Measurements from ENCODE around the gene ARFGAP3.

The ARFGAP3 gene

DNA sequence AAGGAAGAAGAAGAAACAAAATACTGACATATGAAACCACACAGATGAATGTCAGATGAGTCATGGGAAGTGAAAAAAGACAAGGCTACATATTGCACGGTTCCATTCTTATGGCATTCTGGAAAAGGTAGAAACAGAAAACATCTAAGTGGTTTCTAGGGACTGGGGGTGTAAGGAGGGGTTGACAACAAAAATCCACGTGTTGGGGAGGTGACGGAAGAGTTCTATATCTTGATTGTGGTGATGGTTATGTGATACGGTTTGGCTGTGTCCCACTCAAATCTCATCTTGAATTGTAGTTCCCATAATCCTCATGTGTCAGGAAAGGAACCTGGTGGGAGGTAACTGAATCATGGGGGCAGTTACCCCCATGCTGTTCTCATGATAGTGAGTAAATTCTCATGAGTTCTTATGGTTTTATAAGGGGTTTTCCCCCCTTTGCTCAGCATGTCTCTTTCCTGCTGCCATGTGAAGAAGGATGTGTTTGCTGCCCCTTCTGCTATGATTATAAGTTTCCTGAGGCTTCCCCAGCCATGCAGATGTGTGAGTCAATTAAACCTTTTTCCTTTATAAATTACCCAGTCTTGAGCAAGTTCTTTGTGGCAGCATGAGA, 6.4 kb upstream of the ARFGAP3 start:
- no peak for DNase-seq (ENCODE audit: extremely low spot score)
- CTCF ChIA-PET = no interaction called here
- TF ChIP-seq BHLHE40 (IDR thresholded peaks at IDR 0.05; ENCODE audit: borderline replicate concordance) (no peak), FOXK2 (IDR thresholded peaks at IDR 0.05) (no peak), ZNF384 (IDR thresholded peaks at IDR 0.05) (no peak), SUZ12 (IDR thresholded peaks at IDR 0.05) (no peak), FOXA1 (IDR thresholded peaks at IDR 0.05) (no peak), ARNT (IDR thresholded peaks at IDR 0.05) (no peak), NFRKB (IDR thresholded peaks at IDR 0.05) (no peak), ELF4 (IDR thresholded peaks at IDR 0.05) (no peak), LEF1 (IDR thresholded peaks at IDR 0.05; ENCODE audit: borderline replicate concordance) (no peak), FOXM1 (IDR thresholded peaks at IDR 0.05; ENCODE audit: borderline replicate concordance) (no peak), HDGF (IDR thresholded peaks at IDR 0.05; ENCODE audit: borderline replicate concordance) (no peak), TARDBP (IDR thresholded peaks at IDR 0.05) (no peak), CTBP1 (IDR thresholded peaks at IDR 0.05; ENCODE audit: borderline replicate concordance) (no peak), L3MBTL2 (conservative IDR thresholded peaks at IDR 0.05) (no peak), SP1 (IDR thresholded peaks at IDR 0.05) (no peak)
- TF ChIP-seq, protein P1, sequence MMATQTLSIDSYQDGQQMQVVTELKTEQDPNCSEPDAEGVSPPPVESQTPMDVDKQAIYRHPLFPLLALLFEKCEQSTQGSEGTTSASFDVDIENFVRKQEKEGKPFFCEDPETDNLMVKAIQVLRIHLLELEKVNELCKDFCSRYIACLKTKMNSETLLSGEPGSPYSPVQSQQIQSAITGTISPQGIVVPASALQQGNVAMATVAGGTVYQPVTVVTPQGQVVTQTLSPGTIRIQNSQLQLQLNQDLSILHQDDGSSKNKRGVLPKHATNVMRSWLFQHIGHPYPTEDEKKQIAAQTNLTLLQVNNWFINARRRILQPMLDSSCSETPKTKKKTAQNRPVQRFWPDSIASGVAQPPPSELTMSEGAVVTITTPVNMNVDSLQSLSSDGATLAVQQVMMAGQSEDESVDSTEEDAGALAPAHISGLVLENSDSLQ (IDR thresholded peaks at IDR 0.05) = no peak
- POLR2A ChIA-PET = no interaction called here

GRCh38 chr22:42862045-42862734, 5.1 kb upstream of the ARFGAP3 start:
- ChIA-PET CTCF (no interaction called here), POLR2A (no interaction called here)
- no peak for DNase-seq (ENCODE audit: extremely low spot score)
- TF ChIP-seq, protein P1 (IDR thresholded peaks at IDR 0.05) = no peak
- TF ChIP-seq ZNF384 (IDR thresholded peaks at IDR 0.05) = no peak

DNA sequence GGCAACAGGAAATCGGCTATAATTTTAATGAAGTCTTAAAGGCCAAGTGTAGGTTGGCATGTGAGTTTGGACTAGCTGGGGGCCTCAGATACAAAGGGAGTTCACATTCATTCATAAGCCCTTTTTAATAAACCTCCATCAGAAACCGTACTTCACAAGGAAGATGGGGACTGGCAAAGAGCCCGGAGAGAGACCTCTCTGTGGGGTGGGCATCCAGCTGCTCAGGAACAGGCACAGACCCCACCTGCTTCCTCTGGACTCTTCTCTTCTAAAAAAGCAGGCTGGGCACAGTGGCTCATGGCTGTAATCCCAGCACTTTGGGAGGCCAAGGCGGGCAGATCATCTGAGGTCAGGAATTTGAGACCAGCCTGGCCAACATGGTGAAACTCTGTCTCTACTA, 3.9 kb upstream of the ARFGAP3 start:
- TF ChIP-seq FOXM1 (IDR thresholded peaks at IDR 0.05; ENCODE audit: borderline replicate concordance) (no peak), TARDBP (IDR thresholded peaks at IDR 0.05) (no peak), NFRKB (IDR thresholded peaks at IDR 0.05) (no peak), ELF4 (IDR thresholded peaks at IDR 0.05) (no peak), SP1 (IDR thresholded peaks at IDR 0.05) (no peak), FOXA1 (IDR thresholded peaks at IDR 0.05) (no peak), ZNF384 (IDR thresholded peaks at IDR 0.05) (no peak), ARNT (IDR thresholded peaks at IDR 0.05) (no peak), CTBP1 (IDR thresholded peaks at IDR 0.05; ENCODE audit: borderline replicate concordance) (no peak), BHLHE40 (IDR thresholded peaks at IDR 0.05; ENCODE audit: borderline replicate concordance) (no peak), LEF1 (IDR thresholded peaks at IDR 0.05; ENCODE audit: borderline replicate concordance) (no peak), FOXK2 (IDR thresholded peaks at IDR 0.05) (no peak), SUZ12 (IDR thresholded peaks at IDR 0.05) (no peak), HDGF (IDR thresholded peaks at IDR 0.05; ENCODE audit: borderline replicate concordance) (no peak), L3MBTL2 (conservative IDR thresholded peaks at IDR 0.05) (no peak)
- TF ChIP-seq, protein P1 (IDR thresholded peaks at IDR 0.05) = no peak
- POLR2A ChIA-PET = no interaction called here
- CTCF ChIA-PET = no interaction called here
- DNase-seq (ENCODE audit: extremely low spot score) = no peak

GRCh38 chr22:42857845-42858481, 890 bp upstream of the ARFGAP3 start:
- no peak for DNase-seq (ENCODE audit: extremely low spot score)
- ChIA-PET POLR2A (no interaction called here), CTCF (interaction anchor here (1.1 kb wide), 1 partner anchor 10 kb away, joined by 7 read pairs; no protein-coding TSS in a partner anchor)
- no peak for TF ChIP-seq FOXA1 (IDR thresholded peaks at IDR 0.05)
- no peak for TF ChIP-seq HDGF (IDR thresholded peaks at IDR 0.05; ENCODE audit: borderline replicate concordance)
- no peak for TF ChIP-seq L3MBTL2 (conservative IDR thresholded peaks at IDR 0.05)

- no peak for TF ChIP-seq CTBP1 (IDR thresholded peaks at IDR 0.05; ENCODE audit: borderline replicate concordance)
- TF ChIP-seq, protein P1 (IDR thresholded peaks at IDR 0.05) = no peak
- ChIA-PET POLR2A (interaction anchor here (0.7 to 1.5 kb wide), 4 partner anchors 11 to 241 kb away, joined by 3 to 5 read pairs (median 4); partner anchors contain the start of gene PACSIN2), CTCF (no interaction called here)
- DNase-seq (ENCODE audit: extremely low spot score) = no peak
Observed at GRCh38 chr22:42856179-42856864, 751 bp downstream of the ARFGAP3 start.
